ENCODE measurements around the gene HBA2.

DNA sequence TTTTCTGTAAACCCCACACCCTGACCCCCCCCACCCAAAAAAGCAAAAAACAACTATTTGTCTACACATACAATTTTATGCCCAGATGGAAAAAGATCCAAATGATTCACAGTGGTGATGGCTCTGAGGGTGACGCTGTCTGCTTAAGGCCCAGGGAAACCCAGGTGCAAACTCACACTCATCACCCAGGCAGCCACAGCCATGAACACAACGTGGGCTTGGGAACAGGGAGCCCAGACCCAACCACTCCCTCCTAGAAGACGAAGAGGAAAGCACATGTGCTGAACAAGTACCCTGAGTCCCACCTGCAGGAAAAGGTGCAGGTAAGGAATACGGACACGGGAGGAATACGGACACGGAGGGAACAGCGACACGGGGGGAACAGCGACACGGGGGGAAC, 13.0 kb downstream of the HBA2 start:
- TF ChIP-seq OSR1 (CRISPR knock-in tag; IDR thresholded peaks at IDR 0.05): no peak
- TF ChIP-seq, protein P1, sequence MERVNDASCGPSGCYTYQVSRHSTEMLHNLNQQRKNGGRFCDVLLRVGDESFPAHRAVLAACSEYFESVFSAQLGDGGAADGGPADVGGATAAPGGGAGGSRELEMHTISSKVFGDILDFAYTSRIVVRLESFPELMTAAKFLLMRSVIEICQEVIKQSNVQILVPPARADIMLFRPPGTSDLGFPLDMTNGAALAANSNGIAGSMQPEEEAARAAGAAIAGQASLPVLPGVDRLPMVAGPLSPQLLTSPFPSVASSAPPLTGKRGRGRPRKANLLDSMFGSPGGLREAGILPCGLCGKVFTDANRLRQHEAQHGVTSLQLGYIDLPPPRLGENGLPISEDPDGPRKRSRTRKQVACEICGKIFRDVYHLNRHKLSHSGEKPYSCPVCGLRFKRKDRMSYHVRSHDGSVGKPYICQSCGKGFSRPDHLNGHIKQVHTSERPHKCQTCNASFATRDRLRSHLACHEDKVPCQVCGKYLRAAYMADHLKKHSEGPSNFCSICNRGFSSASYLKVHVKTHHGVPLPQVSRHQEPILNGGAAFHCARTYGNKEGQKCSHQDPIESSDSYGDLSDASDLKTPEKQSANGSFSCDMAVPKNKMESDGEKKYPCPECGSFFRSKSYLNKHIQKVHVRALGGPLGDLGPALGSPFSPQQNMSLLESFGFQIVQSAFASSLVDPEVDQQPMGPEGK (CRISPR knock-in tag; IDR thresholded peaks at IDR 0.05; ENCODE audit: borderline replicate concordance): no peak
- no peak for TF ChIP-seq PPARA (CRISPR knock-in tag; IDR thresholded peaks at IDR 0.05; ENCODE audit: borderline replicate concordance)
- TF ChIP-seq, protein P2, sequence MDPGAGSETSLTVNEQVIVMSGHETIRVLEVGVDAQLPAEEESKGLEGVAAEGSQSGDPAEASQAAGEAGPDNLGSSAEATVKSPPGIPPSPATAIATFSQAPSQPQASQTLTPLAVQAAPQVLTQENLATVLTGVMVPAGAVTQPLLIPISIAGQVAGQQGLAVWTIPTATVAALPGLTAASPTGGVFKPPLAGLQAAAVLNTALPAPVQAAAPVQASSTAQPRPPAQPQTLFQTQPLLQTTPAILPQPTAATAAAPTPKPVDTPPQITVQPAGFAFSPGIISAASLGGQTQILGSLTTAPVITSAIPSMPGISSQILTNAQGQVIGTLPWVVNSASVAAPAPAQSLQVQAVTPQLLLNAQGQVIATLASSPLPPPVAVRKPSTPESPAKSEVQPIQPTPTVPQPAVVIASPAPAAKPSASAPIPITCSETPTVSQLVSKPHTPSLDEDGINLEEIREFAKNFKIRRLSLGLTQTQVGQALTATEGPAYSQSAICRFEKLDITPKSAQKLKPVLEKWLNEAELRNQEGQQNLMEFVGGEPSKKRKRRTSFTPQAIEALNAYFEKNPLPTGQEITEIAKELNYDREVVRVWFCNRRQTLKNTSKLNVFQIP (CRISPR knock-in tag; IDR thresholded peaks at IDR 0.05; ENCODE audit: borderline replicate concordance, low read depth): no peak
- no peak for TF ChIP-seq ZNF8 (CRISPR knock-in tag; IDR thresholded peaks at IDR 0.05)
- no peak for TF ChIP-seq ZFP3 (CRISPR knock-in tag; IDR thresholded peaks at IDR 0.05)
- no peak for TF ChIP-seq SNAI2 (CRISPR knock-in tag; IDR thresholded peaks at IDR 0.05)
- TF ChIP-seq TCF4 (CRISPR knock-in tag; IDR thresholded peaks at IDR 0.05; ENCODE audit: borderline replicate concordance): no peak
- TF ChIP-seq CSDC2 (CRISPR knock-in tag; IDR thresholded peaks at IDR 0.05): no peak
- no peak for TF ChIP-seq GLIS3 (CRISPR knock-in tag; IDR thresholded peaks at IDR 0.05)
- TF ChIP-seq ZFP30 (CRISPR knock-in tag; IDR thresholded peaks at IDR 0.05): no peak
- TF ChIP-seq ZNF565 (CRISPR knock-in tag; conservative IDR thresholded peaks at IDR 0.05; ENCODE audit: low read depth): no peak
- no peak for TF ChIP-seq BACH2 (CRISPR knock-in tag; IDR thresholded peaks at IDR 0.05; ENCODE audit: borderline replicate concordance)
- no peak for TF ChIP-seq RARB (CRISPR knock-in tag; IDR thresholded peaks at IDR 0.05)

All from SK-N-SH treated with all-trans-retinoic acid at 6 μM for 48 hours (cell line).